AML-193 (cell line): ENCODE data around the gene ZNF48.

ENCODE experiments used
- DNase-seq, 2 experiments: peaks; one replicate each; lab custom pipeline; 2025; lab: John Stamatoyannopoulos, UW

Gene ZNF48

DNA sequence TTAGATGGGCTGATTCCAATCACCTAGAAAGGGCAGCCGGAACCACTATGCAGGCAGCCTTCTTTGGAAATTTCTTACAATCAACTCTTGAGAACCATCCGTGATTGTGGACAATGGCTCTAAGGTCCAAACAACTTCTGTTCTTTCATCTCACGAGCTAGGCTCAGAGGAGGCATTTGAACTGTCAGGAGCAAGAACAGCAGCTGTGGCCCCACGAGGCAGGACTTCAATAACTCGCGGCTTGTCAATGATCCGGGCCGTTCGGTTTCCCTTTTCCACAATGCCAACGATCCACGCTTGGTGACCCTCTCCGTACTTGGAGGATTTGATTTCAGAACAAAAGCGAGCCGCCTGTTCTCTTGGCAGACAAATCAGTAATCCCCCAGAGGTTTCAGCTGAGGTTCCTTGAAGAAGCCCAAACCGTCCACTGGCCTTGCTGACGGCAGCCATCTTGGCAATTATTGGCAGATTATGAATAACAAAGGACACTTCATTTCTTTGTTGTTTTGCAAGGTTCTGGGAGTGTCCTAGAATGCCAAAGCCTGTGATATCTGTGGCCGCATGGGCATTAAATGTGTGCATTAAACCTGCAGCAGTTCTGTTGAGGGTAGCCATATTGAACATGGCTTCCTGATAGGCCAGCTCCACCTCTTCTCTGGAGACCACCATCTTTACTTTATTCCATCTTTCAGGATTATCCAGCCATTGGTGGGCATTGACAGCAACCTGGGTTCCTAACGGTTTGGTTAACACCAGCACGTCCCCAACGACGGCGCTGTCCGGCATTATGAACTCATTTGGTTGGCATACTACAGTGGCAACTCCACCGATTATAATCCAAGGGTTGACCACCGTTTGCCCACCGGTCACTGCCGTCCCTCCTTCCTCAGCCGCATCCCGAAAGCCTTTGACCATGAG lies 49.3 kb downstream of the ZNF48 start:
- no peak for DNase-seq

DNA sequence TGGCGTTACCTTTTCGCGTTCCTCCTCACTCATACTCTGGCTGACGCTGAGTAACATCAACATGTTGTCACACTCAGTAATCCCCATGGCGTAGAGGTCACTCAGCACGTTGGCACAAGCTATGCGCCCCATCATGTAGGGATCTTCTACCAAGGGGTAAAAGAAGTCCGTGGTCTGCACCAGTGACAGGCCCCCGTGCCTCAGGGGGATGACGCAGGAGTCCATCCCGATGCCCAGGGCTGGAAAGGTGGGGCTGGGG lies 49.9 kb downstream of the ZNF48 start:
- no peak for DNase-seq

DNA sequence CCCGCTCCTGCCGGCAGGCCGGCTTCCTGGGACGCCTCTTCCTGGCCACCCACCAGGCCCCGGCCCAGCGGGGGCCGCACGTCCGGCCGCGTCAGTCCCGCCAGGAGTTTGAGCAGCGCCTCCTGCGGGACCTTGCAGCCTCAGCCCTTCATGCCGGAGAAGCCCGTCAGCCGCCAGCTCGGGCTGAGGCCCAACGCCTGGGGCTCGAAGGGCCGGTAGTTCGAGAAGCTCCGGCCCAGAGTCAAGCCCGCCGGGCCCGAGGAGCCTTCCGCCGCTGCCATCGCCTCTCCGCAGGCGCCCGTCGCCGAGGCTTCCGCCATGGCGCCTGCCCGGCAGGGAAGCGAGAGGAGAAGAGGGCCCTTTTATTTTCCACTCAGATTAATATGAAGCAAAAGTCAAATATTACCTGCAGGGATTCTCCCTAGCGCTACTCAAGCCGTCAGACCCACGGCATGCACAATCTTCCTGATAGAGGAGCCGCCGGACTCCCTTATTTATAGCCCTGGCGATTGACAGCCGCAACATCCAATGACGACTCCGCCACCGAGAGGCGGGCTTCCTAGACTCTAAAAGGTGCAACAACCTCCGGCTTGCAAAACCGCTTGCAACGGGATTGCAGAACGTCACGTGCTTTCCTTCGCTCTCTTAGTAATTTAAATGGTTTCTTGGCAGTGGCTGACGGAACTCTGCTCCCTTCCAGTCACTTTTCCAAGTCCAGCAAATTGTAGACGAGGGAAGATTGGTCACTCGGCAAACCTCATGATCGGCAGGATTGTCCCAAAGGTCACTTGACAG lies 50.4 kb downstream of the ZNF48 start, which contains the start of gene SEPHS2:
SEPHS2 (minus strand) TSS at position 467 of the 795 bp plus-strand sequence; CDS start at position 320, 147 bp downstream.
- DNase-seq = peak; percentile 94 to 98

DNA sequence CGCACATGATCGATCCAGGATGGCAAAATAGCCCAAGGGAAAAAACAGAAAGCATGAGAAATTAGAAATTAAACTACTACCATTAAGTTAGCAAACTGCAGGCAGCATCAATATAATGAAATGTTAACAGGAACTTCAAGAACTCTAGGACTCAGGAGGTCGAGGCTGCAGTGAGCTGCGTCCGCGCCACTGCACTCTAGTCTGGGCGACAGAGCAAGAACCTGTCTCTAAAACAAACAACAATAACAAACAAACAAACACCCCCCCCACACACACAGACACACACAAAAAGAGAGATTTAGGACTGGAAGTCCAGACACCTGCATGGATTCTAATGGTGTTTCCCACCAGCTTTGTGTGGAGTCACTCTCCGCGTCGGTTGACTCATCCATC lies 51.0 kb downstream of the ZNF48 start:
- no peak for DNase-seq

DNA sequence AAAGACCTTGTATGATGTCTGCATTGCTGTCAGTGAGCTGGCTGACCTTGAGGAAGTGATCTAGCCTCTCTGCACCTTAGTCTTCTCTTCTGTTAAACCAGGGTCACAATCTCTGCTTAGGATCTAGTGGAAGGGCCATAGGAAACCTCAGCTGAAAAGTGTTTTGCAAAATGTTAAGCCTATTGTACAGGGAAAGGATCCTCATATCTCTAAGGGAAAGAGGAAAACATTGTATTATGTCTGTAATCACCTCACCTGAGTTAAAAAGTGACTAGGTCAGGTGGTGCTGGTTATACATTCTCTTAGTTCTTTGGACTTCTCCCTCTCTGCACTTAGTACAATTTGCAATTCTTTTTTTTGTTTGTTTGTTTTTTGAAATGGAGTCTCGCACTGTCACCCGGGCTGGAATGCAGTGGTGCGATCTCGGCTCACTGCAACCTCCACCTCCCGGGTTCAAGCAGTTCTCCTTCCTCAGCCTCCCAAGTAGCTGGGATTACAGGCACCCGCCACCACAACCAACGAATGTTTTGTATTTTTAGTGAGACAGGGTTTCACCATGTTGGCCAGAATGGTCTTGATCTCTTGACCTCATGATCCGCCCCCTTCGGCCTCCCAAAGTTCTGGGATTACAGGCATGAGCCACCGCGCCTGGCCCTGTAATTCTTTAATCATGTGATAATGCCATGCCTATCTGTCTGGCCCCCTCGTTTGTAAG lies 52.4 kb downstream of the ZNF48 start:
- no peak for DNase-seq

DNA sequence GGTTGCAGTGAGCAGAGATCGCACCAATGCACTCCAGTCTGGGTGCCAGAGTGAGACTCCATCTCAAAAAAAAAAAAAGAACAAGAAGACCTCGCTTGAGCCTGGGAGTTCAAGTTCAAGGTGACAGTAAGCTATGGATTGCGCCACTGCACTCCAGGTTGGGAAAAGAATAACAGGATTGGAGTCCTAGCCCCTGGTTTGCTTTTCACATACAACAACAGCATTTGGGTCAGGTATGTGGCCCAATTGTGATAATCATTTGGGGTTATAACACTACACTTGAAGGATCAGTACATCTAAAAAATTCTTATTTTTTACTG lies 53.9 kb downstream of the ZNF48 start:
- no peak for DNase-seq
